Suprapubic skin (tissue), 3 donors: ENCODE results near the gene CCT2.

Source experiments
- POLR2AphosphoS5 ChIP-seq, 3 donors: sonication (generic); formaldehyde crosslinking; IDR thresholded peaks; one replicate each; pipeline ENCODE4 v1.6.1; 2017; ENCODE audit warnings: antibody characterized with exemption in 3 of 3
- TF ChIP-seq, protein P1 (sequence below), 2 donors: fragments of 200-600 bp in 1 of 2; fragments of 450-650 bp in 1 of 2; sonication (generic) in 1 of 2; IDR thresholded peaks; one replicate each; pipeline ENCODE4 v1.5.1; 2016 to 2019; ENCODE audit warnings: antibody characterized with exemption in 2 of 2, mild to moderate bottlenecking in 1 of 2, moderate library complexity in 1 of 2

- TF ChIP-seq, protein P1, sequence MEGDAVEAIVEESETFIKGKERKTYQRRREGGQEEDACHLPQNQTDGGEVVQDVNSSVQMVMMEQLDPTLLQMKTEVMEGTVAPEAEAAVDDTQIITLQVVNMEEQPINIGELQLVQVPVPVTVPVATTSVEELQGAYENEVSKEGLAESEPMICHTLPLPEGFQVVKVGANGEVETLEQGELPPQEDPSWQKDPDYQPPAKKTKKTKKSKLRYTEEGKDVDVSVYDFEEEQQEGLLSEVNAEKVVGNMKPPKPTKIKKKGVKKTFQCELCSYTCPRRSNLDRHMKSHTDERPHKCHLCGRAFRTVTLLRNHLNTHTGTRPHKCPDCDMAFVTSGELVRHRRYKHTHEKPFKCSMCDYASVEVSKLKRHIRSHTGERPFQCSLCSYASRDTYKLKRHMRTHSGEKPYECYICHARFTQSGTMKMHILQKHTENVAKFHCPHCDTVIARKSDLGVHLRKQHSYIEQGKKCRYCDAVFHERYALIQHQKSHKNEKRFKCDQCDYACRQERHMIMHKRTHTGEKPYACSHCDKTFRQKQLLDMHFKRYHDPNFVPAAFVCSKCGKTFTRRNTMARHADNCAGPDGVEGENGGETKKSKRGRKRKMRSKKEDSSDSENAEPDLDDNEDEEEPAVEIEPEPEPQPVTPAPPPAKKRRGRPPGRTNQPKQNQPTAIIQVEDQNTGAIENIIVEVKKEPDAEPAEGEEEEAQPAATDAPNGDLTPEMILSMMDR (IDR thresholded peaks at IDR 0.05) = no peak
- no peak for TF ChIP-seq POLR2AphosphoS5 (IDR thresholded peaks at IDR 0.05)
These were observed 3.8 kb downstream of the CCT2 start for GRCh38 chr12:69589082-69589481.
